K562 (cell line): ENCODE results near the gene RTP5. TPM values are rescaled to one million over a fixed set of nuclear protein-coding genes. Genes with fewer than 3 reads are reported as not detected.

Experiments used
- ATAC-seq: fragments of 200-7000 bp; cut with Tn5 transposase; 3 replicates; pipeline ENCODE4 v1.9.1; 2020; ENCODE audit warnings: moderate library complexity
- BruUV-seq: library from RNA; stranded (reverse); fragments of 400-500 nt; replicated peaks from 2 replicates; lab custom pipeline; 2021; lab: Mats Ljungman, UMichigan
- CTCF ChIA-PET: fragments of 300-600 bp; formaldehyde crosslinking; extraction: SDS; loops from one replicate; lab custom pipeline; 2021; ENCODE audit warnings: low intra/inter-chr PET ratio; lab: Yijun Ruan, JAX
- POLR2A ChIA-PET: fragments of 300-600, 350-650 bp; sonication (Branson Sonifier 250); formaldehyde crosslinking; extraction: SDS; loops from one replicate; lab custom pipeline; 2021; ENCODE audit warnings: antibody characterized with exemption, inconsistent platforms; lab: Yijun Ruan, JAX
- DNase-seq, 4 experiments: peaks; one replicate each; pipeline versions ENCODE4 v3.0.0 to v3.0.0-alpha.2; 2011 to 2018; ENCODE audit warnings: low spot score in 3 of 4, mixed read lengths in 3 of 4; ENCODE audit errors: extremely low read depth in 1 of 4
- FAIRE-seq: peaks from 2 replicates; lab custom pipeline; 2011; peaks lifted over from hg19 to GRCh38; lab: Jason Lieb, UNC
- H2AFZ ChIP-seq: 2 replicates; pipeline ENCODE4 v1.6.0; 2011; ENCODE audit warnings: low read depth, low read length, control low read depth, inconsistent platforms
- H3K27ac ChIP-seq: fragments of 200-600 bp; 3 replicates; pipeline ENCODE4 v1.8.0; 2011; ENCODE audit warnings: low read depth, mild to moderate bottlenecking, control low read depth, inconsistent platforms, low read length, moderate library complexity, mixed read lengths; ENCODE audit errors: extremely low read depth
- H3K27me3 ChIP-seq, 2 experiments: fragments of 300-600 bp in 1 of 2; 2 replicates in 1 of 2; 3 replicates in 1 of 2; pipeline versions ENCODE4 v1.6.0 to v1.8.0; 2011; ENCODE audit warnings: inconsistent platforms in 2 of 2, low read length in 2 of 2, mild to moderate bottlenecking in 1 of 2, mixed read lengths in 1 of 2, moderate library complexity in 1 of 2; ENCODE audit not compliant: control insufficient read depth in 2 of 2, insufficient read depth in 2 of 2
- H3K36me3 ChIP-seq: fragments of 300-600 bp; 3 replicates; pipeline ENCODE4 v1.8.0; 2011; ENCODE audit warnings: mild to moderate bottlenecking, low read length, inconsistent platforms; ENCODE audit not compliant: control insufficient read depth, insufficient read depth
- H3K4me1 ChIP-seq, 2 experiments: fragments of 200-600 bp in 1 of 2; replicated peaks in 1 of 2; 2 replicates in 1 of 2; 3 replicates in 1 of 2; pipeline versions ENCODE4 v1.5.1 to v1.8.0; 2011; ENCODE audit warnings: inconsistent platforms in 2 of 2, low read length in 2 of 2, mild to moderate bottlenecking in 1 of 2, mixed read lengths in 1 of 2, moderate library complexity in 1 of 2; ENCODE audit not compliant: control insufficient read depth in 2 of 2, insufficient read depth in 2 of 2
- H3K4me2 ChIP-seq: 2 replicates; pipeline ENCODE4 v1.6.1; 2011; ENCODE audit warnings: low read length, control low read depth, inconsistent platforms, mixed read lengths; ENCODE audit not compliant: insufficient read depth
- H3K4me3 ChIP-seq: fragments of 200-600 bp; sonication (generic), shearing (Covaris generic); 2 replicates; pipeline ENCODE4 v1.5.1; 2016; ENCODE audit warnings: control low read depth, inconsistent platforms
- H3K79me2 ChIP-seq: fragments of 200-600 bp; 3 replicates; pipeline ENCODE4 v1.8.0; 2011; ENCODE audit warnings: low read length, inconsistent platforms; ENCODE audit not compliant: control insufficient read depth, insufficient read depth
- H3K9ac ChIP-seq, 2 experiments: 2 replicates each; pipeline versions ENCODE4 v1.6.0 to v1.6.1; 2011; ENCODE audit warnings: low read depth in 2 of 2, low read length in 2 of 2, control low read depth in 1 of 2, inconsistent platforms in 1 of 2, mild to moderate bottlenecking in 1 of 2, mixed read lengths in 1 of 2; ENCODE audit not compliant: insufficient read depth in 1 of 2
- H3K9me1 ChIP-seq: one replicate; pipeline ENCODE4 v1.6.0; 2011; ENCODE audit warnings: inconsistent platforms, mild to moderate bottlenecking, low read length, moderate library complexity; ENCODE audit not compliant: control insufficient read depth, insufficient read depth
- H3K9me3 ChIP-seq: replicated peaks from 2 replicates; pipeline ENCODE4 v1.5.1; 2011; ENCODE audit warnings: low read depth, low read length, inconsistent platforms; ENCODE audit not compliant: control insufficient read depth, insufficient read depth
- H4K20me1 ChIP-seq: replicated peaks from 2 replicates; pipeline ENCODE4 v1.6.1; 2011; ENCODE audit warnings: low read length, inconsistent platforms, mixed read lengths; ENCODE audit not compliant: control insufficient read depth, insufficient read depth
- EGR1 ChIP-seq: fragments of 450-650 bp; conservative IDR thresholded peaks from 2 replicates; pipeline ENCODE4 v1.6.1; 2017; ENCODE audit warnings: mild to moderate bottlenecking
- ELF4 ChIP-seq: fragments of 450-650 bp; formaldehyde crosslinking; IDR thresholded peaks from 2 replicates; pipeline ENCODE4 v1.4.0; 2022; ENCODE audit warnings: missing genetic modification characterization
- MTF1 ChIP-seq: fragments of 250-450 bp; sonication (Bioruptor Pico); IDR thresholded peaks from 2 replicates; pipeline ENCODE4 v1.9.0; 2021; ENCODE audit warnings: moderate library complexity, mild to moderate bottlenecking, inconsistent platforms, borderline replicate concordance
- WGBS: fragments of 100-300 bp; shearing (Covaris generic); methylation state at CpG from one replicate; pipeline ENCODE4 v1.1.6; 2016; ENCODE audit warnings: low coverage, mixed read lengths; ENCODE audit not compliant: insufficient coverage; ENCODE audit errors: missing lambda C conversion rate; 5-methylcytosine and 5-hydroxymethylcytosine counted together
- in situ Hi-C: fragments of 300-500 bp; cut with MboI; formaldehyde crosslinking; loops from 4 replicates; pipeline ENCODE4 v1.15.0; 2018; ENCODE audit warnings: inconsistent platforms, mixed read lengths
- intact Hi-C: fragments of 100-400 bp; cut with micrococcal nuclease; formaldehyde crosslinking; loops from 2 replicates; pipeline ENCODE4 v1.14.2; 2022
- polyA plus RNA-seq, 8 experiments: library from polyadenylated mRNA; depleted of rRNA in 4 of 8; stranded (reverse) in 5 of 8; unstranded in 3 of 8; fragments of >200 nt; fragmentation: Nextera tagmentation in 2 of 8; fragmentation: Illumina TruSeq in 1 of 8; extraction: Ambion mirVana in 2 of 8; extraction: Trizol in 1 of 8; gene quantifications; 2 replicates each; pipeline versions ENCODE4 v1.2.1 to v1.2.3, GENCODE V29; 2011 to 2014; ENCODE audit warnings: inconsistent platforms in 1 of 8, missing spikeins in 1 of 8
- total RNA-seq, 7 experiments: library from RNA; depleted of rRNA in 6 of 7; stranded (reverse); fragments of >200 nt in 6 of 7; fragmentation: Illumina TruSeq in 2 of 7; extraction: Trizol in 2 of 7; gene quantifications; 2 replicates each; pipeline versions ENCODE4 v1.2.1 to v1.2.3, GENCODE V29; 2011 to 2021; ENCODE audit warnings: low replicate concordance in 1 of 7

Gene RTP5
- total and polyA plus RNA-seq, 9 of the 15 experiments (the other 6 are each of a cell fraction or from before 2014, with no cell fraction given): not detected

DNA sequence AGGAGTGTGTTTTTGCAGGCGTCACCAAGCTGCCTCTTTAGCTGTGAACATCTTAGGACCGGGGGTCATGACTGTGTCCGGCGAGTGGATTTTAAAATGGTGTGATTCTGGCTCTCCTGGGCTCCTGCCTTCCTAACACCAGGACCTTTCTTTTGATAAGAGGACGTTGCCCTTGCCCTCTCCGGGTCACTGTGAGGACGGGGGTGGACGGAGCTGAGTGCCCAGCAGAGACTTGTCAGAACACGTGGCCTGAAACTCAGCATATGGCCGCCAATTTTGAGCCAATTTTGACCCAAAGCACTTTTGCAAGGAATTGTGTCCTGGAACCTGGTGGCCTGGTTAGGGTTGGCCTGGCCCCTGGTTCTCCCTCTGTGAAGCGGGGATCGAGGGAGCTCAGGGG lies 40.2 kb downstream of the RTP5 start:
- Histone ChIP-seq H3K36me3 (no peaks in the 10 kb centered on the region), H4K20me1 (no peaks in the 10 kb centered on the region), H3K9me3 (no peaks in the 10 kb centered on the region), H3K4me3 (no peak overlapping the region), H3K9ac (no peak overlapping the region), H3K4me2 (no peak overlapping the region), H3K27me3 (no peaks in the 10 kb centered on the region), H3K79me2 (no peaks in the 10 kb centered on the region), H3K27ac (no peak overlapping the region), H2AFZ (no peak overlapping the region), H3K4me1 (peaks cover 0 to 4% of the 10 kb centered on the region in 2 experiments; a peak in 2 of 5 replicates), H3K9me1 (no peaks in the 10 kb centered on the region)
- CTCF ChIA-PET: no interaction called here
- no TSS peak for BruUV-seq
- TF ChIP-seq ELF4 (CRISPR knock-in tag): no peak
- no peak for ATAC-seq
- intact Hi-C loops: no loop called here
- FAIRE-seq: no peak
- 53% methylated on average over 12 of the region's 12 CpGs for WGBS
- DNase-seq: no peak
- in situ Hi-C loops: no loop called here
- POLR2A ChIA-PET: no interaction called here

GRCh38 chr2:241910604-241911520 lies 41.3 kb downstream of the RTP5 start:
- peak; percentile 94 for TF ChIP-seq EGR1
- no peak for TF ChIP-seq MTF1 (CRISPR knock-in tag)

More at GRCh38 chr2:241910604-241911520, 41.3 kb downstream of the RTP5 start:
- intact Hi-C loops: no loop called here
- Histone ChIP-seq H2AFZ (no peak overlapping the region), H4K20me1 (no peaks in the 10 kb centered on the region), H3K27me3 (no peaks in the 10 kb centered on the region), H3K4me1 (peaks cover 0 to 4% of the 10 kb centered on the region in 2 experiments; a peak in 2 of 5 replicates), H3K4me2 (no peak overlapping the region), H3K36me3 (no peaks in the 10 kb centered on the region), H3K9me1 (no peaks in the 10 kb centered on the region), H3K79me2 (no peaks in the 10 kb centered on the region), H3K4me3 (no peak overlapping the region), H3K27ac (no peak overlapping the region), H3K9me3 (no peaks in the 10 kb centered on the region), H3K9ac (no peak overlapping the region)
- 74% methylated on average over 16 of the region's 26 CpGs for WGBS
- no TSS peak for BruUV-seq
- ATAC-seq (no peak), DNase-seq (no peak), FAIRE-seq (no peak)
- in situ Hi-C loops: no loop called here
- ChIA-PET CTCF (no interaction called here), POLR2A (no interaction called here)
